Measurements from ENCODE around the gene NPPA.

GRCh38 chr1:11797525-11798216 is 49.9 kb downstream of the NPPA start:
- TF ChIP-seq CTCF (IDR thresholded peaks at IDR 0.05) (no peak), POLR2A (IDR thresholded peaks at IDR 0.05) (no peak)
